GM18907 (cell line): ENCODE measurements around the gene CEP131.
"Not testable (repeated sequence)": the region's sequence is repeated elsewhere in the genome, so short reads cannot be mapped to it uniquely, and the experiment has no call there.

Experiments used
- ATAC-seq: cut with Tn5 transposase; IDR thresholded peaks from one replicate; pipeline ENCODE4 v1.9.1; 2021; ENCODE audit warnings: mild to moderate bottlenecking, moderate library complexity; ENCODE audit not compliant: unreplicated experiment

The CEP131 gene

GRCh38 chr17:81228834-81229665 is 6.3 kb upstream of the CEP131 start:
- ATAC-seq: no peak

- no peak for ATAC-seq
These were observed 5.7 kb upstream of the CEP131 start for GRCh38 chr17:81228420-81228819.

GRCh38 chr17:81227630-81228029 is 4.9 kb upstream of the CEP131 start:
- not testable (repeated sequence) for ATAC-seq

- ATAC-seq: no peak
These were observed 981 bp upstream of the CEP131 start for GRCh38 chr17:81223762-81224130.

GRCh38 chr17:81222620-81222905 is 202 bp downstream of the CEP131 start:
- no peak for ATAC-seq

- ATAC-seq: no peak
These were observed 734 bp downstream of the CEP131 start for GRCh38 chr17:81221842-81222619.

GRCh38 chr17:81221371-81221841 is 1.4 kb downstream of the CEP131 start:
- ATAC-seq: no peak

GRCh38 chr17:81219476-81220180 is 3.1 kb downstream of the CEP131 start:
- no peak for ATAC-seq

GRCh38 chr17:81218991-81219390 is 3.8 kb downstream of the CEP131 start:
- no peak for ATAC-seq

GRCh38 chr17:81218459-81218858 is 4.3 kb downstream of the CEP131 start:
- ATAC-seq: no peak

- ATAC-seq: no peak
These were observed 5.3 kb downstream of the CEP131 start for GRCh38 chr17:81217491-81217890.

- no peak for ATAC-seq
These were observed 8.8 kb downstream of the CEP131 start for GRCh38 chr17:81213978-81214377.

GRCh38 chr17:81212365-81212764 is 10.4 kb downstream of the CEP131 start:
- no peak for ATAC-seq

- no peak for ATAC-seq
These were observed 11.9 kb downstream of the CEP131 start for GRCh38 chr17:81210868-81211267.

- no peak for ATAC-seq
These were observed 12.3 kb downstream of the CEP131 start for GRCh38 chr17:81210466-81210865.

GRCh38 chr17:81209141-81209540 is 13.6 kb downstream of the CEP131 start:
- no peak for ATAC-seq

GRCh38 chr17:81208651-81209050 is 14.1 kb downstream of the CEP131 start:
- ATAC-seq: no peak

- ATAC-seq: no peak
These were observed 14.9 kb downstream of the CEP131 start for GRCh38 chr17:81207610-81208581.

GRCh38 chr17:81206657-81207056 is 16.1 kb downstream of the CEP131 start:
- ATAC-seq: no peak

- no peak for ATAC-seq
These were observed 16.6 kb downstream of the CEP131 start for GRCh38 chr17:81206166-81206565.
